H1 (cell line): Measurements from ENCODE around the gene PIK3CG. TPM values are rescaled to one million over a fixed set of nuclear protein-coding genes. Genes with fewer than 3 reads are reported as not detected.

Experiments
- CTCF ChIA-PET: fragments of 300-600 bp; sonication (Branson Sonifier 250); formaldehyde crosslinking; loops from one replicate; lab custom pipeline; 2021; ENCODE audit not compliant: partially characterized antibody; lab: Charles Lee
- POLR2A ChIA-PET: fragments of 300-600 bp; sonication (Branson Sonifier 250); formaldehyde crosslinking; loops from one replicate; lab custom pipeline; 2021; ENCODE audit warnings: inconsistent platforms; ENCODE audit not compliant: partially characterized antibody; lab: Charles Lee
- DNase-seq, 2 experiments: peaks; one replicate each; pipeline versions ENCODE4 v3.0.0 to v3.0.0-alpha.2; 2010 to 2022; ENCODE audit warnings: low spot score in 2 of 2, low read depth in 1 of 2, mixed read lengths in 1 of 2
- FAIRE-seq: peaks from 2 replicates; lab custom pipeline; 2011; peaks lifted over from hg19 to GRCh38; lab: Jason Lieb, UNC
- H2AFZ ChIP-seq: 2 replicates; pipeline ENCODE4 v1.8.1; 2012; ENCODE audit warnings: low read length, inconsistent platforms
- H2AK5ac ChIP-seq: 2 replicates; pipeline ENCODE4 v1.6.1; 2013; ENCODE audit warnings: low read depth, low read length
- H2BK120ac ChIP-seq: replicated peaks from 2 replicates; pipeline ENCODE3; 2013; ENCODE audit warnings: low read depth, low read length, inconsistent platforms
- H2BK12ac ChIP-seq: 2 replicates; pipeline ENCODE4 v1.6.1; 2013; ENCODE audit warnings: low read depth, low read length
- H2BK15ac ChIP-seq: 2 replicates; pipeline ENCODE4 v1.6.1; 2013; ENCODE audit warnings: low read length
- H2BK20ac ChIP-seq: 2 replicates; pipeline ENCODE4 v1.6.1; 2013; ENCODE audit warnings: low read length
- H2BK5ac ChIP-seq: 2 replicates; pipeline ENCODE4 v1.6.1; 2013; ENCODE audit warnings: low read depth, low read length
- H3K14ac ChIP-seq: 2 replicates; pipeline ENCODE4 v1.6.1; 2013; ENCODE audit warnings: inconsistent platforms; ENCODE audit not compliant: insufficient read length
- H3K18ac ChIP-seq: 2 replicates; pipeline ENCODE4 v1.6.1; 2013; ENCODE audit warnings: low read length; ENCODE audit errors: extremely low read depth
- H3K23ac ChIP-seq: 2 replicates; pipeline ENCODE4 v1.6.1; 2013; ENCODE audit warnings: inconsistent platforms; ENCODE audit not compliant: insufficient read length
- H3K23me2 ChIP-seq: 2 replicates; pipeline ENCODE4 v1.6.1; 2013; ENCODE audit warnings: low read depth, low read length
- H3K27ac ChIP-seq: 2 replicates; pipeline ENCODE4 v1.6.1; 2011; ENCODE audit warnings: low read depth, low read length, inconsistent platforms
- H3K27me3 ChIP-seq, 4 experiments: replicated peaks in 1 of 4; 1 replicate in 1 of 4; 2 replicates in 3 of 4; pipeline versions ENCODE4 v1.6.1 to v1.8.1; 2011 to 2013; ENCODE audit warnings: low read length in 3 of 4, mild to moderate bottlenecking in 3 of 4, inconsistent platforms in 2 of 4, mixed read lengths in 2 of 4, moderate library complexity in 1 of 4; ENCODE audit not compliant: control insufficient read depth in 3 of 4, insufficient read depth in 3 of 4; ENCODE audit errors: extremely low read depth in 1 of 4
- H3K36me3 ChIP-seq, 4 experiments: 2 replicates each; pipeline versions ENCODE4 v1.6.1 to v1.8.1; 2011 to 2013; ENCODE audit warnings: mild to moderate bottlenecking in 4 of 4, low read length in 3 of 4, moderate library complexity in 2 of 4, control low read depth in 1 of 4, inconsistent platforms in 1 of 4; ENCODE audit not compliant: insufficient read depth in 4 of 4, control insufficient read depth in 2 of 4
- H3K4ac ChIP-seq: replicated peaks from 2 replicates; pipeline ENCODE3; 2013; ENCODE audit warnings: low read length, low read depth, mixed read lengths, inconsistent platforms; ENCODE audit not compliant: insufficient read length
- H3K4me1 ChIP-seq, 4 experiments: replicated peaks in 1 of 4; 1 replicate in 1 of 4; 2 replicates in 3 of 4; pipeline versions ENCODE4 v1.6.1 to v1.8.1; 2011 to 2013; ENCODE audit warnings: low read length in 3 of 4, inconsistent platforms in 2 of 4, mixed read lengths in 1 of 4; ENCODE audit not compliant: insufficient read depth in 4 of 4, control insufficient read depth in 3 of 4
- H3K4me2 ChIP-seq, 2 experiments: 2 replicates each; pipeline versions ENCODE4 v1.6.1 to v1.8.1; 2011 to 2013; ENCODE audit warnings: low read depth in 2 of 2, low read length in 2 of 2, control low read depth in 1 of 2, inconsistent platforms in 1 of 2, mild to moderate bottlenecking in 1 of 2; ENCODE audit not compliant: insufficient read depth in 1 of 2
- H3K4me3 ChIP-seq, 4 experiments: fragments of 200-600, 300-600 bp in 1 of 4; sonication (generic), shearing (Covaris generic), sonication (Bioruptor Twin) in 1 of 4; 2 replicates each; pipeline versions ENCODE4 v1.5.1 to v1.8.1; 2011 to 2016; ENCODE audit warnings: low read length in 4 of 4, low read depth in 3 of 4, control low read depth in 2 of 4, inconsistent platforms in 2 of 4, mild to moderate bottlenecking in 2 of 4, mixed read lengths in 1 of 4, moderate library complexity in 1 of 4; ENCODE audit not compliant: insufficient read depth in 2 of 4; ENCODE audit errors: extremely low read depth in 1 of 4
- H3K56ac ChIP-seq: replicated peaks from 2 replicates; pipeline ENCODE3; 2013; ENCODE audit warnings: low read depth, mild to moderate bottlenecking, mixed read lengths, low read length, inconsistent platforms; ENCODE audit not compliant: insufficient read length
- H3K79me1 ChIP-seq: 2 replicates; pipeline ENCODE4 v1.6.1; 2013; ENCODE audit warnings: low read depth, low read length, control low read depth
- H3K79me2 ChIP-seq, 2 experiments: 2 replicates each; pipeline versions ENCODE4 v1.6.1 to v1.8.1; 2012 to 2013; ENCODE audit warnings: low read length in 2 of 2, mild to moderate bottlenecking in 2 of 2, inconsistent platforms in 1 of 2; ENCODE audit not compliant: insufficient read depth in 2 of 2, control insufficient read depth in 1 of 2
- H3K9ac ChIP-seq, 4 experiments: replicated peaks in 1 of 4; 1 replicate in 1 of 4; 2 replicates in 3 of 4; pipeline versions ENCODE4 v1.6.1 to v1.8.1; 2011 to 2013; ENCODE audit warnings: low read depth in 3 of 4, low read length in 3 of 4, control low read depth in 2 of 4, mild to moderate bottlenecking in 2 of 4, moderate library complexity in 2 of 4, inconsistent platforms in 1 of 4; ENCODE audit errors: extremely low read depth in 1 of 4
- H3K9me3 ChIP-seq, 2 experiments: 2 replicates each; pipeline versions ENCODE4 v1.6.1 to v1.8.1; 2012 to 2013; ENCODE audit warnings: mild to moderate bottlenecking in 2 of 2, moderate library complexity in 2 of 2, control low read depth in 1 of 2, inconsistent platforms in 1 of 2, low read depth in 1 of 2, low read length in 1 of 2, mixed read lengths in 1 of 2; ENCODE audit not compliant: insufficient read depth in 2 of 2
- H4K20me1 ChIP-seq, 2 experiments: replicated peaks in 1 of 2; 2 replicates each; pipeline versions ENCODE3 to v1.8.1; 2011 to 2013; ENCODE audit warnings: inconsistent platforms in 2 of 2, low read length in 2 of 2, mild to moderate bottlenecking in 1 of 2; ENCODE audit not compliant: insufficient read depth in 2 of 2, control insufficient read depth in 1 of 2
- H4K5ac ChIP-seq: 2 replicates; pipeline ENCODE4 v1.6.1; 2013; ENCODE audit warnings: low read length, low read depth, mixed read lengths, inconsistent platforms; ENCODE audit not compliant: insufficient read length
- H4K8ac ChIP-seq: 2 replicates; pipeline ENCODE4 v1.8.0; 2013; ENCODE audit warnings: mild to moderate bottlenecking, moderate library complexity, low read length, inconsistent platforms; ENCODE audit not compliant: insufficient read depth; ENCODE audit errors: extremely low read depth
- H4K91ac ChIP-seq: replicated peaks from 2 replicates; pipeline ENCODE3; 2013; ENCODE audit warnings: low read length, mixed read lengths, inconsistent platforms; ENCODE audit not compliant: insufficient read length
- ATF2 ChIP-seq: IDR thresholded peaks from 2 replicates; pipeline ENCODE4 v1.6.1; 2012; ENCODE audit warnings: low read length, inconsistent platforms
- ATF3 ChIP-seq: IDR thresholded peaks from 2 replicates; pipeline ENCODE4 v1.6.1; 2011; ENCODE audit warnings: low read depth, mild to moderate bottlenecking, low read length; ENCODE audit not compliant: insufficient read depth
- BCL11A ChIP-seq, 2 experiments: IDR thresholded peaks; one replicate each; pipeline ENCODE4 v1.6.1; 2011; ENCODE audit warnings: low read depth in 2 of 2, low read length in 2 of 2, mild to moderate bottlenecking in 2 of 2
- CHD1 ChIP-seq: IDR thresholded peaks from 2 replicates; pipeline ENCODE4 v1.6.1; 2012; ENCODE audit warnings: low read depth, low read length, improper control_type of control experiment
- SP2 ChIP-seq: IDR thresholded peaks from 2 replicates; pipeline ENCODE4 v1.6.1; 2012; ENCODE audit warnings: mild to moderate bottlenecking, low read length, inconsistent platforms
- TAF1 ChIP-seq: IDR thresholded peaks from 2 replicates; pipeline ENCODE4 v1.6.1; 2011; ENCODE audit warnings: mild to moderate bottlenecking, low read depth, low read length
- TAF7 ChIP-seq: optimal IDR thresholded peaks from 2 replicates; pipeline ENCODE3; 2011; ENCODE audit warnings: low read depth, mild to moderate bottlenecking, inconsistent platforms, low read length, moderate library complexity, borderline replicate concordance
- WGBS, 2 experiments: shearing (Covaris generic) in 1 of 2; methylation state at CpG; one replicate each; pipeline versions ENCODE4 v1.1.6 to v1.1.7; 2013 to 2015; ENCODE audit warnings: low lambda C conversion rate in 2 of 2, mixed read lengths in 2 of 2, inconsistent platforms in 1 of 2, low coverage in 1 of 2, missing lambda C conversion rate in 1 of 2; ENCODE audit not compliant: insufficient replicate concordance in 2 of 2, insufficient coverage in 1 of 2, insufficient read length in 1 of 2; ENCODE audit errors: extremely low coverage in 1 of 2, missing lambda C conversion rate in 1 of 2; 5-methylcytosine and 5-hydroxymethylcytosine counted together
- polyA plus RNA-seq, 7 experiments: library from polyadenylated mRNA; depleted of rRNA in 3 of 7; stranded (reverse) in 5 of 7; unstranded in 2 of 7; fragments of >200 nt in 5 of 7; fragments of 200-250 nt in 2 of 7; gene quantifications; 1 replicate in 5 of 7; 2 replicates in 1 of 7; 4 replicates in 1 of 7; pipeline versions ENCODE4 v1.2.1 to v1.2.3, GENCODE V29; 2011 to 2013; ENCODE audit warnings: missing spikeins in 2 of 7, mixed read lengths in 2 of 7
- total RNA-seq: library from RNA; stranded (reverse); fragmentation: NEBNext Ultra II Directional; extraction: Animal tissue kit (Norgen Biotek cat#: 25700); gene quantifications from 2 replicates; pipeline ENCODE4 v1.2.1, GENCODE V29; 2021
- TF ChIP-seq, protein P1 (sequence below), 3 experiments: IDR thresholded peaks; 1 replicate in 2 of 3; 2 replicates in 1 of 3; pipeline versions ENCODE4 v1.5.1 to v1.6.1; 2011; ENCODE audit warnings: low read length in 3 of 3, mild to moderate bottlenecking in 3 of 3, inconsistent platforms in 2 of 3, low read depth in 1 of 3, moderate library complexity in 1 of 3; ENCODE audit not compliant: insufficient read depth in 1 of 3; ENCODE audit errors: control extremely low read depth in 1 of 3

The PIK3CG gene
- total and polyA plus RNA-seq, 2 of the 8 experiments (the other 6 are each of a cell fraction or from before 2014, with no cell fraction given), result not detected

DNA sequence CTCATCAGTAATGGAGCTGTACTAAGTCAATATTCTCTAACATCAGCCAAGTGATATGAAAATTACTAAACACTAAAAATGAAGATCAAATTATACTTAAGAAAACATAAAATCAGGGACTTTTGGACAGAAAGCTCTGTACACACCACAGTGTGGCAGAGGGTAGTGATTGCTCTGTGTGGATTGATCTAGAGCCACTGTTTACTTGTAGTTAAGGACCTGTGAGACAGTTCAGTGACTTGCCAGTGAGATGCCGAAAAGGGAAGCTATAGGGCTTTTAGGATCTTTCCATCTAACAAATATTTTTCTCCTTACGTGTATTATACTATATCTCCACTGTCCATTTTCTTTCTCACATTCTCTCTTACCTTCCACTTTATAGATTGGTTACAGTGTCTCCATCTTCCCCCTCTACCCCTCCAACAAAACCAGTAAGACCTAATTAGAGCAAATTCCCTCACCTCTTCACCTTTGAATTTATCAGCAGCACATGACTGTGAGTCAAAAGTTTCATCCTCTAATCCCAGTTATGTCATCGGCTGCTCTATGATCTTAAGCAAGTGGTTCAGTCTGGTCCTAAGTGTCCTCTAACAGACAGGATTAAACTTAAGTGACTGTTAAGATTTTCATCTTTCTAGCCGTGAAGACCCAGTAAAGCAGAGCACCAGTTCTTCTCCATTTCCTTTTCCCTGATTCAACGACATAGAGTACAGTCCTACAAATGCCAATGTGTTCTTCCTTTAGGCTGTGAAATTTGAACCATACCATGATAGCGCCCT, 6.9 kb downstream of the PIK3CG start:
- H3K9ac ChIP-seq, result no peak overlapping the region
- no peaks in the 10 kb centered on the region for H3K27me3 ChIP-seq
- H4K91ac ChIP-seq, result no peak overlapping the region
- no peak overlapping the region for H3K14ac ChIP-seq
- no peak overlapping the region for H3K18ac ChIP-seq
- H2BK20ac ChIP-seq, result no peak overlapping the region
- POLR2A ChIA-PET, result no interaction called here
- H2AFZ ChIP-seq, result no peak overlapping the region
- WGBS, 2 experiments, result 85% methylated on average over 6 of the region's 6 CpGs; no CpG with 5 or more reads in 1 of the 2 experiments
- H3K4me1 ChIP-seq, result no peaks in the 10 kb centered on the region
- no peak overlapping the region for H2BK5ac ChIP-seq
- no peaks in the 10 kb centered on the region for H3K36me3 ChIP-seq
- H3K23me2 ChIP-seq, result no peaks in the 10 kb centered on the region
- H3K56ac ChIP-seq, result no peak overlapping the region
- no peak overlapping the region for H2BK12ac ChIP-seq
- H3K27ac ChIP-seq, result no peak overlapping the region
- no peak overlapping the region for H2BK15ac ChIP-seq
- H3K79me1 ChIP-seq, result no peaks in the 10 kb centered on the region
- FAIRE-seq (no peak), DNase-seq (no peak)
- H3K4me3 ChIP-seq, result no peak overlapping the region
- no peak overlapping the region for H2AK5ac ChIP-seq
- H4K8ac ChIP-seq, result no peak overlapping the region
- CTCF ChIA-PET, result no interaction called here
- no peak overlapping the region for H2BK120ac ChIP-seq
- H3K79me2 ChIP-seq, result no peaks in the 10 kb centered on the region
- no peaks in the 10 kb centered on the region for H4K20me1 ChIP-seq
- H3K9me3 ChIP-seq, result no peaks in the 10 kb centered on the region; a peak in 1 of 4 replicates
- H3K23ac ChIP-seq, result no peak overlapping the region
- no peak overlapping the region for H3K4me2 ChIP-seq
- no peak overlapping the region for H4K5ac ChIP-seq
- no peak overlapping the region for H3K4ac ChIP-seq
- TF ChIP-seq, protein P1, sequence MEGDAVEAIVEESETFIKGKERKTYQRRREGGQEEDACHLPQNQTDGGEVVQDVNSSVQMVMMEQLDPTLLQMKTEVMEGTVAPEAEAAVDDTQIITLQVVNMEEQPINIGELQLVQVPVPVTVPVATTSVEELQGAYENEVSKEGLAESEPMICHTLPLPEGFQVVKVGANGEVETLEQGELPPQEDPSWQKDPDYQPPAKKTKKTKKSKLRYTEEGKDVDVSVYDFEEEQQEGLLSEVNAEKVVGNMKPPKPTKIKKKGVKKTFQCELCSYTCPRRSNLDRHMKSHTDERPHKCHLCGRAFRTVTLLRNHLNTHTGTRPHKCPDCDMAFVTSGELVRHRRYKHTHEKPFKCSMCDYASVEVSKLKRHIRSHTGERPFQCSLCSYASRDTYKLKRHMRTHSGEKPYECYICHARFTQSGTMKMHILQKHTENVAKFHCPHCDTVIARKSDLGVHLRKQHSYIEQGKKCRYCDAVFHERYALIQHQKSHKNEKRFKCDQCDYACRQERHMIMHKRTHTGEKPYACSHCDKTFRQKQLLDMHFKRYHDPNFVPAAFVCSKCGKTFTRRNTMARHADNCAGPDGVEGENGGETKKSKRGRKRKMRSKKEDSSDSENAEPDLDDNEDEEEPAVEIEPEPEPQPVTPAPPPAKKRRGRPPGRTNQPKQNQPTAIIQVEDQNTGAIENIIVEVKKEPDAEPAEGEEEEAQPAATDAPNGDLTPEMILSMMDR (IDR thresholded peaks at IDR 0.05; ENCODE audit: control extremely low read depth in 1 of 3, insufficient read depth in 1 of 3, low read depth in 1 of 3, low read length in 3 of 3), result no peak
- TF ChIP-seq TAF7 (no peak), BCL11A (IDR thresholded peaks at IDR 0.05; ENCODE audit: low read depth in 2 of 2, low read length in 2 of 2) (no peak), TAF1 (no peak), ATF3 (no peak), ATF2 (no peak), CHD1 (no peak), SP2 (no peak)
